D721Med (cell line): Measurements from ENCODE around the gene FTCD.
"Not testable (repeated sequence)": the region's sequence is repeated elsewhere in the genome, so short reads cannot be mapped to it uniquely, and the experiment has no call there.

Experiments
- DNase-seq: peaks from one replicate; pipeline ENCODE4 v3.0.0; 2011; ENCODE audit warnings: low spot score; ENCODE audit not compliant: insufficient read length
- FAIRE-seq: peaks from 2 replicates; lab custom pipeline; 2011; peaks lifted over from hg19 to GRCh38; lab: Jason Lieb, UNC
- CTCF ChIP-seq: IDR thresholded peaks from 2 replicates; pipeline ENCODE4 v1.5.1; 2012; ENCODE audit warnings: mild to moderate bottlenecking, control low read depth; ENCODE audit not compliant: insufficient read depth; ENCODE audit errors: missing control alignments

Gene FTCD

GRCh38 chr21:46145159-46145839 is 10.1 kb downstream of the FTCD start:
- DNase-seq, result no peak
- TF ChIP-seq CTCF, result no peak
- FAIRE-seq, result no peak

GRCh38 chr21:46144464-46145070 is 10.8 kb downstream of the FTCD start:
- DNase-seq, result no peak
- TF ChIP-seq CTCF, result no peak
- FAIRE-seq, result no peak

- no peak for FAIRE-seq
- no peak for TF ChIP-seq CTCF
- no peak for DNase-seq
Observed at GRCh38 chr21:46142582-46143473, 12.6 kb downstream of the FTCD start.

- no peak for FAIRE-seq
- TF ChIP-seq CTCF, result no peak
- DNase-seq, result no peak
Observed at GRCh38 chr21:46141767-46142581, 13.4 kb downstream of the FTCD start.

GRCh38 chr21:46140352-46141003 is 14.9 kb downstream of the FTCD start:
- not testable (repeated sequence) for FAIRE-seq

GRCh38 chr21:46139686-46140085 is 15.7 kb downstream of the FTCD start:
- TF ChIP-seq CTCF, result no peak
- DNase-seq (no peak), FAIRE-seq (no peak)

More at GRCh38 chr21:46140352-46141003, 14.9 kb downstream of the FTCD start:
- DNase-seq, result not testable (repeated sequence)
